Skeletal muscle tissue (tissue), 4 donors: ENCODE measurements around the gene CIAO2A. TPM values are rescaled to one million over a fixed set of nuclear protein-coding genes. Genes with fewer than 3 reads are reported as not detected.
"Not testable (repeated sequence)": the region's sequence is repeated elsewhere in the genome, so short reads cannot be mapped to it uniquely, and the experiment has no call there.

Source experiments
- H3K27ac ChIP-seq: one replicate; pipeline ENCODE4 v1.7.0; 2013; ENCODE audit warnings: mild to moderate bottlenecking, low read depth, low read length, inconsistent platforms
- H3K27me3 ChIP-seq, 3 donors: one replicate each; pipeline ENCODE4 v1.7.0; 2013; ENCODE audit warnings: low read length in 3 of 3; ENCODE audit not compliant: control insufficient read depth in 3 of 3, insufficient read depth in 3 of 3
- H3K36me3 ChIP-seq, 3 donors: one replicate each; pipeline ENCODE4 v1.7.0; 2013; ENCODE audit warnings: low read length in 3 of 3; ENCODE audit not compliant: control insufficient read depth in 3 of 3, insufficient read depth in 3 of 3
- H3K4me1 ChIP-seq, 3 donors: one replicate each; pipeline ENCODE4 v1.7.0; 2013; ENCODE audit warnings: low read length in 3 of 3, mild to moderate bottlenecking in 3 of 3; ENCODE audit not compliant: control insufficient read depth in 3 of 3, insufficient read depth in 3 of 3
- H3K4me3 ChIP-seq, 3 donors: one replicate each; pipeline ENCODE4 v1.7.0; 2013; ENCODE audit warnings: low read length in 3 of 3
- H3K9ac ChIP-seq, 3 donors: one replicate each; pipeline ENCODE4 v1.7.0; 2013; ENCODE audit warnings: low read length in 3 of 3, mild to moderate bottlenecking in 3 of 3, moderate library complexity in 2 of 3, low read depth in 1 of 3
- H3K9me3 ChIP-seq, 3 donors: one replicate each; pipeline ENCODE4 v1.7.0; 2013; ENCODE audit warnings: low read length in 3 of 3; ENCODE audit not compliant: control insufficient read depth in 3 of 3
- total RNA-seq: library from RNA; depleted of rRNA; stranded (reverse); fragments of >200 nt; gene quantifications from one replicate; pipeline ENCODE4 v1.2.3, GENCODE V29; 2014
- donor health status: Osteomylitis.

CIAO2A gene
- total RNA-seq, 1 donor from 2014 or later, result 54.8 TPM

GRCh38 chr15:64131547-64131946 lies 37.9 kb upstream of the CIAO2A start:
- Histone ChIP-seq H3K4me3 (no peak overlapping the region), H3K9ac (no peak overlapping the region), H3K36me3 (peaks cover 67 to 84% (median 82%) of the 10 kb centered on the region in 3 donors), H3K27me3 (no peaks in the 10 kb centered on the region), H3K4me1 (peaks cover 0 to 9% (median 3%) of the 10 kb centered on the region in 3 donors), H3K27ac (no peak overlapping the region), H3K9me3 (no peaks in the 10 kb centered on the region)

GRCh38 chr15:64130159-64130558 lies 36.5 kb upstream of the CIAO2A start:
- Histone ChIP-seq H3K9me3 (no peaks in the 10 kb centered on the region), H3K4me3 (no peak overlapping the region), H3K27me3 (no peaks in the 10 kb centered on the region), H3K27ac (no peak overlapping the region), H3K36me3 (peaks cover 58 to 80% (median 80%) of the 10 kb centered on the region in 3 donors), H3K9ac (no peak overlapping the region), H3K4me1 (peaks cover 0 to 9% (median 3%) of the 10 kb centered on the region in 3 donors)

- no peaks in the 10 kb centered on the region for H3K9me3 ChIP-seq
- H3K27me3 ChIP-seq, result no peaks in the 10 kb centered on the region
- H3K4me1 ChIP-seq, result peaks cover 0 to 4% (median 3%) of the 10 kb centered on the region in 3 donors
- no peak overlapping the region for H3K9ac ChIP-seq
- no peak overlapping the region for H3K4me3 ChIP-seq
- H3K36me3 ChIP-seq, result peaks cover 48 to 80% (median 77%) of the 10 kb centered on the region in 3 donors
- H3K27ac ChIP-seq, result no peak overlapping the region
Observed at GRCh38 chr15:64127521-64128270, 34.1 kb upstream of the CIAO2A start.

- peak overlapping the region in 1 of 3 donors; percentile 29 for H3K9ac ChIP-seq
- no peak overlapping the region for H3K27ac ChIP-seq
- no peaks in the 10 kb centered on the region for H3K9me3 ChIP-seq
- H3K4me3 ChIP-seq, result no peak overlapping the region
- H3K27me3 ChIP-seq, result no peaks in the 10 kb centered on the region
- H3K4me1 ChIP-seq, result peaks cover 0 to 4% (median 3%) of the 10 kb centered on the region in 3 donors
- peaks cover 38 to 77% (median 73%) of the 10 kb centered on the region in 3 donors for H3K36me3 ChIP-seq
Observed at GRCh38 chr15:64125978-64126377, 32.3 kb upstream of the CIAO2A start.

GRCh38 chr15:64122936-64123351 lies 29.3 kb upstream of the CIAO2A start:
- H3K4me3 ChIP-seq, result no peak overlapping the region
- H3K27me3 ChIP-seq, result no peaks in the 10 kb centered on the region
- H3K9me3 ChIP-seq, result no peaks in the 10 kb centered on the region
- no peak overlapping the region for H3K27ac ChIP-seq
- H3K36me3 ChIP-seq, result peaks cover 32 to 81% (median 77%) of the 10 kb centered on the region in 3 donors
- peaks cover 0 to 4% (median 3%) of the 10 kb centered on the region in 3 donors for H3K4me1 ChIP-seq
- H3K9ac ChIP-seq, result no peak overlapping the region

GRCh38 chr15:64122444-64122843 lies 28.8 kb upstream of the CIAO2A start:
- Histone ChIP-seq H3K4me1 (peaks cover 0 to 2% (median 1%) of the 10 kb centered on the region in 3 donors), H3K4me3 (no peak overlapping the region), H3K27ac (no peak overlapping the region), H3K36me3 (peaks cover 27 to 79% (median 77%) of the 10 kb centered on the region in 3 donors), H3K27me3 (no peaks in the 10 kb centered on the region), H3K9ac (no peak overlapping the region), H3K9me3 (no peaks in the 10 kb centered on the region)

- Histone ChIP-seq H3K9ac (no peak overlapping the region), H3K4me1 (no peaks in the 10 kb centered on the region), H3K27me3 (no peaks in the 10 kb centered on the region), H3K36me3 (peaks cover 27 to 77% (median 75%) of the 10 kb centered on the region in 3 donors), H3K9me3 (no peaks in the 10 kb centered on the region), H3K27ac (no peak overlapping the region), H3K4me3 (no peak overlapping the region)
Observed at GRCh38 chr15:64121614-64122013, 28.0 kb upstream of the CIAO2A start.

GRCh38 chr15:64120322-64120721 lies 26.7 kb upstream of the CIAO2A start:
- not testable (repeated sequence) for H3K27ac ChIP-seq, H3K27me3 ChIP-seq, H3K9me3 ChIP-seq, H3K9ac ChIP-seq, H3K4me1 ChIP-seq, H3K4me3 ChIP-seq
- H3K36me3 ChIP-seq, result peaks cover 30 to 80% (median 75%) of the 10 kb centered on the region in 3 donors

- Histone ChIP-seq H3K9me3 (no peaks in the 10 kb centered on the region), H3K9ac (no peak overlapping the region), H3K4me3 (no peak overlapping the region)
Observed at GRCh38 chr15:64117759-64118487, 24.3 kb upstream of the CIAO2A start.

GRCh38 chr15:64112904-64113303 lies 19.3 kb upstream of the CIAO2A start:
- H3K27ac ChIP-seq, result no peak overlapping the region
- no peak overlapping the region for H3K9ac ChIP-seq
- peaks cover 17 to 38% (median 33%) of the 10 kb centered on the region in 3 donors for H3K36me3 ChIP-seq
- no peaks in the 10 kb centered on the region for H3K9me3 ChIP-seq
- no peaks in the 10 kb centered on the region for H3K27me3 ChIP-seq
- H3K4me3 ChIP-seq, result no peak overlapping the region
- peaks cover 11 to 22% (median 13%) of the 10 kb centered on the region in 3 donors for H3K4me1 ChIP-seq

More at GRCh38 chr15:64117759-64118487, 24.3 kb upstream of the CIAO2A start:
- Histone ChIP-seq H3K4me1 (no peaks in the 10 kb centered on the region), H3K27me3 (no peaks in the 10 kb centered on the region), H3K36me3 (peaks cover 34 to 75% (median 75%) of the 10 kb centered on the region in 3 donors), H3K27ac (no peak overlapping the region)
